Neural cell (in vitro differentiated cells): ENCODE data around the gene TAL2. TPM values are rescaled to one million over a fixed set of nuclear protein-coding genes. Genes with fewer than 3 reads are reported as not detected.

Experiments
- H2AFZ ChIP-seq: fragments of 200-600, 300-800 bp; sonication (generic), shearing (Covaris generic); 2 replicates; pipeline ENCODE4 v1.6.0; 2014; ENCODE audit warnings: low read depth, mild to moderate bottlenecking, antibody characterized with exemption, low read length, moderate library complexity
- H3F3A ChIP-seq: fragments of 200-600 bp; shearing (Covaris generic); 2 replicates; pipeline ENCODE4 v1.6.1; 2016; ENCODE audit warnings: mild to moderate bottlenecking, moderate library complexity, mixed read lengths, antibody characterized with exemption, low read length; ENCODE audit not compliant: insufficient read depth, poor library complexity, severe bottlenecking
- H3K27ac ChIP-seq: fragments of 200-600, 300-800 bp; sonication (generic), shearing (Covaris generic); 2 replicates; pipeline ENCODE4 v1.5.1; 2014; ENCODE audit warnings: mild to moderate bottlenecking, low read length, moderate library complexity
- H3K27me3 ChIP-seq: fragments of 300-800, 200-600 bp; sonication (generic), shearing (Covaris generic); 2 replicates; pipeline ENCODE4 v1.6.0; 2014; ENCODE audit warnings: mild to moderate bottlenecking, low read depth, low read length, moderate library complexity; ENCODE audit not compliant: insufficient read depth
- H3K36me3 ChIP-seq: fragments of 300-800, 200-600 bp; sonication (generic), shearing (Covaris generic); 2 replicates; pipeline ENCODE4 v1.5.1; 2014; ENCODE audit warnings: mild to moderate bottlenecking, antibody characterized with exemption, low read length, moderate library complexity; ENCODE audit not compliant: insufficient read depth
- H3K4me2 ChIP-seq: fragments of 300-800, 200-600 bp; sonication (generic), shearing (Covaris generic); 2 replicates; pipeline ENCODE4 v1.6.0; 2014; ENCODE audit warnings: mild to moderate bottlenecking, low read length
- H3K4me3 ChIP-seq: fragments of 300-800, 200-600 bp; sonication (generic), shearing (Covaris generic); 2 replicates; pipeline ENCODE4 v1.5.1; 2014; ENCODE audit warnings: mild to moderate bottlenecking, low read length, moderate library complexity
- H3K79me2 ChIP-seq: fragments of 200-600 bp; shearing (Covaris generic); replicated peaks from 2 replicates; pipeline ENCODE4 v1.6.0; 2014; ENCODE audit warnings: mild to moderate bottlenecking, low read length, moderate library complexity; ENCODE audit not compliant: insufficient read depth
- H3K9ac ChIP-seq: fragments of 300-800, 200-600 bp; sonication (generic), shearing (Covaris generic); 2 replicates; pipeline ENCODE4 v1.6.1; 2016; ENCODE audit warnings: mild to moderate bottlenecking, low read length, mixed read lengths
- H3K9me2 ChIP-seq: fragments of 200-600 bp; shearing (Covaris generic); 2 replicates; pipeline ENCODE4 v1.6.1; 2016; ENCODE audit warnings: mild to moderate bottlenecking, low read length, mixed read lengths; ENCODE audit not compliant: insufficient read depth
- H3K9me3 ChIP-seq: fragments of 200-600, 300-800 bp; sonication (generic), shearing (Covaris generic); 2 replicates; pipeline ENCODE4 v1.6.1; 2016; ENCODE audit warnings: mild to moderate bottlenecking, mixed run types, low read length, moderate library complexity, mixed read lengths
- H4K20me1 ChIP-seq: fragments of 200-600 bp; shearing (Covaris generic); 2 replicates; pipeline ENCODE4 v1.6.1; 2016; ENCODE audit warnings: mild to moderate bottlenecking, mixed run types; ENCODE audit not compliant: insufficient read depth
- CTCF ChIP-seq: fragments of 450-650 bp; IDR thresholded peaks from 2 replicates; pipeline ENCODE4 v1.5.1; 2014; ENCODE audit warnings: antibody characterized with exemption, mild to moderate bottlenecking, moderate library complexity; ENCODE audit not compliant: poor library complexity, severe bottlenecking
- EP300 ChIP-seq: fragments of 450-650 bp; conservative IDR thresholded peaks from 2 replicates; pipeline ENCODE4 v1.6.1; 2014; ENCODE audit warnings: antibody characterized with exemption, mild to moderate bottlenecking, moderate library complexity; ENCODE audit not compliant: poor library complexity, severe bottlenecking
- EZH2 ChIP-seq: fragments of 200-600, 300-800 bp; shearing (Covaris generic), sonication (generic); IDR thresholded peaks from 2 replicates; pipeline ENCODE4 v1.6.1; 2014; ENCODE audit warnings: antibody characterized with exemption, low read length, borderline replicate concordance, mild to moderate bottlenecking; ENCODE audit not compliant: insufficient read depth, poor library complexity, severe bottlenecking
- MXI1 ChIP-seq: fragments of 450-650 bp; conservative IDR thresholded peaks from 2 replicates; pipeline ENCODE4 v1.6.1; 2014; ENCODE audit warnings: antibody characterized with exemption, mild to moderate bottlenecking; ENCODE audit not compliant: poor library complexity, severe bottlenecking
- POLR2AphosphoS5 ChIP-seq: IDR thresholded peaks from 2 replicates; pipeline ENCODE4 v1.6.1; 2012
- RAD21 ChIP-seq: fragments of 450-650 bp; conservative IDR thresholded peaks from 2 replicates; pipeline ENCODE4 v1.6.1; 2014; ENCODE audit warnings: antibody characterized with exemption, mild to moderate bottlenecking, moderate library complexity
- REST ChIP-seq: IDR thresholded peaks from 2 replicates; pipeline ENCODE4 v1.6.1; 2012; ENCODE audit warnings: borderline replicate concordance
- SMC3 ChIP-seq: fragments of 450-650 bp; conservative IDR thresholded peaks from 2 replicates; pipeline ENCODE4 v1.6.1; 2014; ENCODE audit warnings: antibody characterized with exemption, mild to moderate bottlenecking, moderate library complexity; ENCODE audit not compliant: poor library complexity
- TAF1 ChIP-seq: IDR thresholded peaks from 2 replicates; pipeline ENCODE4 v1.6.1; 2012; ENCODE audit warnings: low read depth
- polyA plus RNA-seq: library from polyadenylated mRNA; depleted of rRNA; stranded (reverse); fragments of >200 nt; gene quantifications from 2 replicates; pipeline ENCODE4 v1.2.3, GENCODE V29; 2014

TAL2 gene
- polyA plus RNA-seq, 1 donor from 2014 or later, result 0.88 TPM

- Histone ChIP-seq H3K27ac (no peak overlapping the region), H2AFZ (no peak overlapping the region), H3K9me2 (no peaks in the 10 kb centered on the region), H4K20me1 (no peaks in the 10 kb centered on the region), H3K4me2 (no peak overlapping the region), H3K79me2 (no peaks in the 10 kb centered on the region), H3K4me3 (no peak overlapping the region), H3K9ac (no peak overlapping the region), H3K36me3 (no peaks in the 10 kb centered on the region), H3K27me3 (peaks cover 49% of the 10 kb centered on the region), H3K9me3 (no peaks in the 10 kb centered on the region), H3F3A (no peaks in the 10 kb centered on the region)
- no peak for TF ChIP-seq EZH2
- TF ChIP-seq SMC3, result no peak
- no peak for TF ChIP-seq EP300
- no peak for TF ChIP-seq REST
- no peak for TF ChIP-seq TAF1
Measured at GRCh38 chr9:105679257-105680022, 17.2 kb downstream of the TAL2 start.

- Histone ChIP-seq H3K79me2 (no peaks in the 10 kb centered on the region), H3K9me2 (no peaks in the 10 kb centered on the region), H4K20me1 (no peaks in the 10 kb centered on the region), H3K9me3 (no peaks in the 10 kb centered on the region), H3K9ac (no peak overlapping the region), H3K4me2 (no peak overlapping the region), H3K27me3 (peaks cover 34% of the 10 kb centered on the region), H2AFZ (no peak overlapping the region), H3K27ac (no peak overlapping the region), H3F3A (no peaks in the 10 kb centered on the region), H3K36me3 (no peaks in the 10 kb centered on the region), H3K4me3 (no peak overlapping the region)
- no peak for TF ChIP-seq EZH2
- TF ChIP-seq SMC3, result no peak
- no peak for TF ChIP-seq MXI1
- TF ChIP-seq RAD21, result no peak
- no peak for TF ChIP-seq EP300
- no peak for TF ChIP-seq POLR2AphosphoS5
- no peak for TF ChIP-seq TAF1
- TF ChIP-seq REST, result no peak
- no peak for TF ChIP-seq CTCF
Measured at GRCh38 chr9:105681313-105681712, 19.1 kb downstream of the TAL2 start.
